DOHH2 (cell line): Measurements from ENCODE around the gene DCBLD2.

ENCODE experiments used
- H3F3A ChIP-seq: fragments of 200-600 bp; sonication (generic), shearing (Covaris generic); 2 replicates; pipeline ENCODE4 v1.6.0; 2016; ENCODE audit warnings: antibody characterized with exemption, mild to moderate bottlenecking; ENCODE audit not compliant: control insufficient read depth, insufficient read depth
- H3K27ac ChIP-seq: fragments of 200-600 bp; sonication (generic); 2 replicates; pipeline ENCODE4 v1.5.1; 2014; ENCODE audit warnings: low read depth, mild to moderate bottlenecking, low read length, moderate library complexity
- H3K27me3 ChIP-seq: fragments of 200-600 bp; sonication (generic); 2 replicates; pipeline ENCODE4 v1.6.1; 2014; ENCODE audit warnings: mild to moderate bottlenecking, low read length, mixed read lengths; ENCODE audit not compliant: control insufficient read depth
- H3K36me3 ChIP-seq: fragments of 200-600 bp; sonication (generic); 2 replicates; pipeline ENCODE4 v1.6.1; 2014; ENCODE audit warnings: mild to moderate bottlenecking, low read length, moderate library complexity, mixed read lengths; ENCODE audit not compliant: control insufficient read depth
- H3K4me1 ChIP-seq: fragments of 200-600 bp; sonication (generic); 2 replicates; pipeline ENCODE4 v1.6.1; 2014; ENCODE audit warnings: mild to moderate bottlenecking, low read length, mixed read lengths; ENCODE audit not compliant: control insufficient read depth
- H3K4me2 ChIP-seq: fragments of 200-600 bp; sonication (generic); 2 replicates; pipeline ENCODE4 v1.6.0; 2014; ENCODE audit warnings: mild to moderate bottlenecking, low read length, moderate library complexity
- H3K4me3 ChIP-seq: fragments of 200-600 bp; sonication (generic); 2 replicates; pipeline ENCODE4 v1.5.1; 2014; ENCODE audit warnings: mild to moderate bottlenecking, low read length, mixed read lengths
- H3K79me2 ChIP-seq: fragments of 200-600 bp; sonication (generic); 2 replicates; pipeline ENCODE4 v1.6.1; 2014; ENCODE audit warnings: mild to moderate bottlenecking, low read length, mixed read lengths; ENCODE audit not compliant: control insufficient read depth
- H3K9me2 ChIP-seq: fragments of 200-600 bp; sonication (generic); replicated peaks from 2 replicates; pipeline ENCODE4 v1.6.1; 2014; ENCODE audit warnings: mild to moderate bottlenecking, low read length, mixed read lengths; ENCODE audit not compliant: control insufficient read depth
- H3K9me3 ChIP-seq: fragments of 200-600 bp; sonication (generic); 2 replicates; pipeline ENCODE4 v1.6.1; 2014; ENCODE audit warnings: antibody characterized with exemption, low read length, mixed read lengths; ENCODE audit not compliant: control insufficient read depth, insufficient read depth
- H4K20me1 ChIP-seq: fragments of 200-600 bp; sonication (generic); 2 replicates; pipeline ENCODE4 v1.6.0; 2014; ENCODE audit warnings: low read depth, mild to moderate bottlenecking, antibody characterized with exemption, low read length, moderate library complexity; ENCODE audit not compliant: control insufficient read depth, insufficient read depth
- CTCF ChIP-seq: fragments of 200-600 bp; sonication (generic); IDR thresholded peaks from one replicate; pipeline ENCODE4 v1.5.1; 2014; ENCODE audit warnings: antibody characterized with exemption, mild to moderate bottlenecking, low read depth, low read length; ENCODE audit not compliant: poor library complexity, severe bottlenecking
- EZH2phosphoT487 ChIP-seq: fragments of 200-600 bp; sonication (generic); IDR thresholded peaks from 2 replicates; pipeline ENCODE4 v1.6.1; 2017; ENCODE audit warnings: borderline replicate concordance, mild to moderate bottlenecking, antibody characterized with exemption, low read length, moderate library complexity, mixed read lengths

The DCBLD2 gene

DNA sequence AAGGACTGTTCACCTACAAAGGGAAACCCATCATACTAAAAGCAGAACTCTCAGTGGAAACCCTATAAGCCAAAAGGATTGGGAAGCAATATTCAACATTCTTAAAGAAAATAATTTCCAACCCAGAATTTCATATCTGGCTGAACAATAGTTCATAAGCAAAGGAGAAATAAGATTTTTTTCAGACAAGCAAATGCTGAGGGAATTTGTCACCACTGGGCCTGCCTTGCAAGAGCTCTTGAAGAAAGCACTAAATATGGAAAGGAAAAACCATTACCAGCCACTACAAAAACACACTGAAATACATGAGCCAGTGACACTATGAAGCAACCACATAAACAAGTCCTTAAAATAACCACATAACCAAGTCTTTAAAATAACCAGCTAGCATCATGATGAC lies 28.9 kb upstream of the DCBLD2 start:
- Histone ChIP-seq H3K36me3 (no peaks in the 10 kb centered on the region), H3K9me2 (no peaks in the 10 kb centered on the region), H3K27ac (no peak overlapping the region), H4K20me1 (no peaks in the 10 kb centered on the region), H3K9me3 (no peaks in the 10 kb centered on the region; the same call in 1 of the 2 replicates), H3F3A (no peaks in the 10 kb centered on the region), H3K4me2 (no peak overlapping the region), H3K4me1 (no peaks in the 10 kb centered on the region), H3K79me2 (no peaks in the 10 kb centered on the region), H3K27me3 (no peaks in the 10 kb centered on the region), H3K4me3 (no peak overlapping the region)
- no peak for TF ChIP-seq CTCF
- no peak for TF ChIP-seq EZH2phosphoT487

DNA sequence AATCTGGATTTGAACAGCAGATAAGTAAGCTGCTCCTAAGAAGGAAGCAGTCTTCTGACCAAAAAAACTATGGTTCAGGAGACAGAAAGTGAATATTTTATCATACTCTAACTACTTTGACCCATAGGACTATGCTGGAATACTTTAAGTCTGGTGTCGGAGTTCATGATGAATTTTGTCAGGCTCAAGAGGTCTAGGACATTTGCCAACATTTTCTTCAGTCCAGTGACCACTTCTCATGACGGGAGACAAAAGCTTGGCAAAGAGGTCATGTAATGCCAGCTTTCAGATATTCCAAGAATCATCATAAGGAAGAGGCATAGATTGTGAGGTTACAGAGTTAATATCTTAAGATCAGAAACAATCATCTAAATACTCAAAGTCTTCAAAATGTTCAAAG lies 20.5 kb upstream of the DCBLD2 start:
- no peaks in the 10 kb centered on the region for H3K79me2 ChIP-seq
- no peaks in the 10 kb centered on the region for H4K20me1 ChIP-seq
- no peaks in the 10 kb centered on the region; the same call in 1 of the 2 replicates for H3K27me3 ChIP-seq
- H3K4me2 ChIP-seq, result no peak overlapping the region
- no peaks in the 10 kb centered on the region for H3F3A ChIP-seq
- no peaks in the 10 kb centered on the region for H3K9me2 ChIP-seq
- no peaks in the 10 kb centered on the region for H3K36me3 ChIP-seq
- no peak overlapping the region for H3K27ac ChIP-seq
- TF ChIP-seq CTCF (no peak), EZH2phosphoT487 (no peak)
- no peak overlapping the region for H3K4me3 ChIP-seq
- no peaks in the 10 kb centered on the region for H3K9me3 ChIP-seq
- H3K4me1 ChIP-seq, result no peaks in the 10 kb centered on the region

DNA sequence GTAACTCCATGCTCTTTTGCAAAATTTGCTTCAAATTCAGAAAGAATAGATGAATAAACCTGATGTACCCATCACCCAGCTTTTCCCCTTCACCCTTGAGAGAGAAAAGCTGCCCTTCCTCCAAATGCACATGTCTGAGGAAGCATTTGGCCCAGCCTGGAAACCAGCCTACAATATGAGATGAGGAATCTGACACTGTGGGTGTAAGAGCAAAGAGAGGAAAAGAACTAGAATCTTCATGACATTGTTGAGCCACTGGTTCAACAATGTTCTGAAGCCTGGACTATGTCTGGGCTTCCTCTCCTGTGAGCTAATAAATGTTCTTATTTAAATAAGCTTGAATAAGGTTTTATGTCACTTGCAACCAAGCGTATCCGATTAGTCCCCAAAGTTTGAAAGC lies 18.7 kb upstream of the DCBLD2 start:
- Histone ChIP-seq H3K4me3 (no peak overlapping the region), H3K79me2 (no peaks in the 10 kb centered on the region), H3F3A (no peaks in the 10 kb centered on the region), H3K4me2 (no peak overlapping the region), H3K27me3 (no peaks in the 10 kb centered on the region; the same call in 1 of the 2 replicates), H4K20me1 (no peaks in the 10 kb centered on the region), H3K9me2 (no peaks in the 10 kb centered on the region), H3K4me1 (no peaks in the 10 kb centered on the region), H3K9me3 (no peaks in the 10 kb centered on the region), H3K36me3 (no peaks in the 10 kb centered on the region), H3K27ac (no peak overlapping the region)
- no peak for TF ChIP-seq EZH2phosphoT487
- TF ChIP-seq CTCF, result no peak

GRCh38 chr3:98918586-98918985 lies 17.1 kb upstream of the DCBLD2 start:
- H3K79me2 ChIP-seq, result no peaks in the 10 kb centered on the region
- TF ChIP-seq CTCF (no peak), EZH2phosphoT487 (no peak)
- H3K27me3 ChIP-seq, result no peaks in the 10 kb centered on the region; the same call in 1 of the 2 replicates
- H3K27ac ChIP-seq, result no peak overlapping the region
- no peak overlapping the region for H3K4me3 ChIP-seq
- H3K4me2 ChIP-seq, result no peak overlapping the region
- H3K9me2 ChIP-seq, result no peaks in the 10 kb centered on the region
- no peaks in the 10 kb centered on the region for H3K4me1 ChIP-seq
- H3K9me3 ChIP-seq, result no peaks in the 10 kb centered on the region
- no peaks in the 10 kb centered on the region for H4K20me1 ChIP-seq
- H3K36me3 ChIP-seq, result no peaks in the 10 kb centered on the region
- H3F3A ChIP-seq, result no peaks in the 10 kb centered on the region
